Neural crest cell (in vitro differentiated cells): ENCODE measurements around the gene CIZ1. TPM values are rescaled to one million over a fixed set of nuclear protein-coding genes. Genes with fewer than 3 reads are reported as not detected.

Experiments used
- DNase-seq: peaks from one replicate; pipeline ENCODE4 v3.0.0; 2021; ENCODE audit warnings: low read depth, mixed read lengths, low spot score
- H3K27ac Mint-ChIP-seq: one replicate; pipeline ENCODE4 v1.8.0; 2021; ENCODE audit warnings: mild to moderate bottlenecking, mixed read lengths; ENCODE audit not compliant: unreplicated experiment
- H3K27me3 Mint-ChIP-seq: 2 replicates; pipeline ENCODE4 v1.8.0; 2021; ENCODE audit warnings: low read depth, mild to moderate bottlenecking, mixed read lengths
- H3K36me3 Mint-ChIP-seq: 2 replicates; pipeline ENCODE4 v1.8.0; 2021; ENCODE audit warnings: low read depth, mild to moderate bottlenecking, mixed read lengths
- H3K4me1 Mint-ChIP-seq: 2 replicates; pipeline ENCODE4 v1.8.0; 2021; ENCODE audit warnings: mixed read lengths
- H3K4me3 Mint-ChIP-seq: one replicate; pipeline ENCODE4 v1.8.0; 2021; ENCODE audit warnings: mild to moderate bottlenecking, mixed read lengths
- H3K9me3 Mint-ChIP-seq: 2 replicates; pipeline ENCODE4 v1.8.0; 2021; ENCODE audit warnings: mixed read lengths
- CTCF ChIP-seq: fragments of 200-600 bp; sonication (generic); conservative IDR thresholded peaks from 2 replicates; pipeline ENCODE4 v1.5.0; 2021; ENCODE audit warnings: antibody characterized with exemption, mild to moderate bottlenecking
- total RNA-seq: library from RNA; stranded (reverse); gene quantifications from 2 replicates; pipeline ENCODE4 v1.2.1, GENCODE V29; 2021

The CIZ1 gene
- total RNA-seq, 1 donor from 2014 or later, result 226 TPM

- H3K27ac Mint-ChIP-seq, result no peak overlapping the region
- DNase-seq, result no peak
- H3K4me1 Mint-ChIP-seq, result peaks cover 6% of the 10 kb centered on the region
- TF ChIP-seq CTCF, result no peak
- no peaks in the 10 kb centered on the region for H3K36me3 Mint-ChIP-seq
- H3K4me3 Mint-ChIP-seq, result no peak overlapping the region
- no peaks in the 10 kb centered on the region for H3K27me3 Mint-ChIP-seq
- no peaks in the 10 kb centered on the region for H3K9me3 Mint-ChIP-seq
Measured at GRCh38 chr9:128149951-128150593, 41.3 kb downstream of the CIZ1 start.

GRCh38 chr9:128149001-128149701 is 42.2 kb downstream of the CIZ1 start, which contains the start of gene LCN2:
LCN2 (plus strand) TSS chr9:128149453; CDS start chr9:128149526, 73 bp downstream.
- Mint-ChIP-seq H3K27ac (peak within 1 kb of the TSS; percentile 67), H3K9me3 (no peaks in the 10 kb centered on the region), H3K36me3 (no peaks in the 10 kb centered on the region), H3K4me3 (peak within 1 kb of the TSS; percentile 51), H3K27me3 (no peaks in the 10 kb centered on the region), H3K4me1 (peaks cover 6% of the 10 kb centered on the region)
- no peak for TF ChIP-seq CTCF
- DNase-seq, result no peak

- TF ChIP-seq CTCF, result no peak
- Mint-ChIP-seq H3K9me3 (no peaks in the 10 kb centered on the region), H3K27ac (no peak overlapping the region), H3K36me3 (no peaks in the 10 kb centered on the region), H3K27me3 (no peaks in the 10 kb centered on the region), H3K4me1 (peaks cover 6% of the 10 kb centered on the region), H3K4me3 (peak overlapping the region; percentile 51)
- DNase-seq, result no peak
Measured at GRCh38 chr9:128148509-128149000, 42.8 kb downstream of the CIZ1 start.

GRCh38 chr9:128146591-128147120 is 44.7 kb downstream of the CIZ1 start:
- no peak for TF ChIP-seq CTCF
- Mint-ChIP-seq H3K4me3 (no peak overlapping the region), H3K4me1 (peaks cover 11% of the 10 kb centered on the region), H3K27ac (peak overlapping the region; percentile 62), H3K27me3 (no peaks in the 10 kb centered on the region), H3K36me3 (no peaks in the 10 kb centered on the region), H3K9me3 (no peaks in the 10 kb centered on the region)
- DNase-seq, result no peak

GRCh38 chr9:128145951-128146351 is 45.4 kb downstream of the CIZ1 start:
- Mint-ChIP-seq H3K27me3 (no peaks in the 10 kb centered on the region), H3K4me3 (no peak overlapping the region), H3K4me1 (peaks cover 14% of the 10 kb centered on the region), H3K27ac (no peak overlapping the region), H3K9me3 (no peaks in the 10 kb centered on the region), H3K36me3 (no peaks in the 10 kb centered on the region)
- TF ChIP-seq CTCF, result no peak
- DNase-seq, result no peak
